GM12878 (cell line): Measurements from ENCODE around the gene EIF5. TPM values are rescaled to one million over a fixed set of nuclear protein-coding genes. Genes with fewer than 3 reads are reported as not detected.

Experiments used
- ATAC-seq: fragments of 200-7000 bp; cut with Tn5 transposase; 3 replicates; pipeline ENCODE4 v1.9.1; 2020; ENCODE audit warnings: mild to moderate bottlenecking, moderate library complexity
- BruUV-seq: library from RNA; stranded (reverse); fragments of 400-500 nt; replicated peaks from 2 replicates; lab custom pipeline; 2021; lab: Mats Ljungman, UMichigan
- CTCF ChIA-PET: fragments of 300-600 bp; sonication (Branson Sonifier 250); formaldehyde crosslinking; extraction: SDS; loops from one replicate; lab custom pipeline; 2021; ENCODE audit warnings: inconsistent platforms; lab: Yijun Ruan, JAX
- POLR2A ChIA-PET: fragments of 350-600 bp; formaldehyde crosslinking; extraction: SDS; loops from one replicate; lab custom pipeline; 2021; ENCODE audit warnings: inconsistent platforms; lab: Charles Lee
- RAD21 ChIA-PET: fragments of 300-600 bp; sonication (Branson Sonifier 250); formaldehyde crosslinking; loops from one replicate; lab custom pipeline; 2023; ENCODE audit warnings: antibody characterized with exemption; ENCODE audit not compliant: unreplicated experiment; lab: Charles Lee
- SMC1A ChIA-PET: fragments of 300-600 bp; sonication (Branson Sonifier 250); formaldehyde crosslinking; loops from one replicate; lab custom pipeline; 2023; ENCODE audit not compliant: unreplicated experiment, uncharacterized antibody; lab: Charles Lee
- DNase-seq: peaks from one replicate; pipeline ENCODE4 v3.0.0-alpha.2; 2011; ENCODE audit warnings: low read depth, low spot score
- FAIRE-seq: peaks from 3 replicates; lab custom pipeline; 2011; peaks lifted over from hg19 to GRCh38; lab: Jason Lieb, UNC
- H2AFZ ChIP-seq: 2 replicates; pipeline ENCODE4 v1.6.0; 2011; ENCODE audit warnings: low read depth, low read length, control low read depth; ENCODE audit not compliant: control insufficient read depth
- H3K27ac ChIP-seq: 2 replicates; pipeline ENCODE4 v1.5.1; 2011; ENCODE audit warnings: control low read depth; ENCODE audit not compliant: control insufficient read depth, insufficient read depth
- H3K27me3 ChIP-seq, 2 experiments: replicated peaks in 1 of 2; 2 replicates each; pipeline versions ENCODE4 v1.6.0 to v1.6.1; 2011; ENCODE audit warnings: low read length in 1 of 2; ENCODE audit not compliant: control insufficient read depth in 2 of 2, insufficient read depth in 2 of 2
- H3K36me3 ChIP-seq, 2 experiments: 2 replicates each; pipeline ENCODE4 v1.5.1; 2011; ENCODE audit warnings: low read length in 1 of 2; ENCODE audit not compliant: control insufficient read depth in 2 of 2, insufficient read depth in 2 of 2
- H3K4me1 ChIP-seq: 2 replicates; pipeline ENCODE4 v1.6.1; 2011; ENCODE audit warnings: mild to moderate bottlenecking, low read length, moderate library complexity, mixed read lengths; ENCODE audit not compliant: control insufficient read depth, insufficient read depth
- H3K4me2 ChIP-seq: 2 replicates; pipeline ENCODE4 v1.6.0; 2011; ENCODE audit warnings: control low read depth; ENCODE audit not compliant: control insufficient read depth, insufficient read depth
- H3K4me3 ChIP-seq: fragments of 200-600 bp; sonication (generic); 2 replicates; pipeline ENCODE4 v1.5.1; 2016
- H3K79me2 ChIP-seq: 2 replicates; pipeline ENCODE4 v1.6.0; 2011; ENCODE audit warnings: low read length; ENCODE audit not compliant: control insufficient read depth, insufficient read depth
- H3K9ac ChIP-seq: 2 replicates; pipeline ENCODE4 v1.8.0; 2011; ENCODE audit warnings: low read length, control low read depth, mixed read lengths; ENCODE audit not compliant: control insufficient read depth, insufficient read depth
- H3K9me3 ChIP-seq: replicated peaks from 3 replicates; pipeline ENCODE4 v1.5.1; 2011; ENCODE audit warnings: mild to moderate bottlenecking, low read length; ENCODE audit not compliant: control insufficient read depth, insufficient read depth
- H4K20me1 ChIP-seq: 2 replicates; pipeline ENCODE4 v1.6.0; 2011; ENCODE audit not compliant: control insufficient read depth, insufficient read depth
- GABPA ChIP-seq: IDR thresholded peaks from 2 replicates; pipeline ENCODE4 v1.6.1; 2014; ENCODE audit warnings: antibody characterized with exemption, low read depth, mild to moderate bottlenecking, inconsistent platforms
- IRF5 ChIP-seq: fragments of 450-650 bp; IDR thresholded peaks from 2 replicates; pipeline ENCODE4 v1.6.1; 2017; ENCODE audit warnings: borderline replicate concordance
- SMARCA5 ChIP-seq: fragments of 450-650 bp; IDR thresholded peaks from 2 replicates; pipeline ENCODE4 v1.6.1; 2017; ENCODE audit warnings: mild to moderate bottlenecking
- STAT1 ChIP-seq: fragments of 450-650 bp; conservative IDR thresholded peaks from 2 replicates; pipeline ENCODE4 v1.6.1; 2014; ENCODE audit warnings: antibody characterized with exemption, mild to moderate bottlenecking
- USF2 ChIP-seq: IDR thresholded peaks from 2 replicates; pipeline ENCODE4 v1.6.1; 2011; ENCODE audit warnings: low read depth, low read length, improper control_type of control experiment, borderline replicate concordance
- WGBS: methylation state at CpG from one replicate; pipeline ENCODE4 v1.1.6; 2016; ENCODE audit warnings: low lambda C conversion rate; ENCODE audit not compliant: insufficient replicate concordance, insufficient coverage; ENCODE audit errors: missing lambda C conversion rate; 5-methylcytosine and 5-hydroxymethylcytosine counted together
- in situ Hi-C: fragments of 300-500 bp; cut with MboI; formaldehyde crosslinking; loops from 9 replicates; pipeline ENCODE4 v1.14.3; 2018; ENCODE audit warnings: mixed read lengths
- intact Hi-C: fragments of 100-400 bp; cut with micrococcal nuclease; formaldehyde crosslinking; loops from one replicate; pipeline ENCODE4 v1.14.2; 2022; ENCODE audit not compliant: unreplicated experiment
- polyA plus RNA-seq, 11 experiments: library from polyadenylated mRNA; depleted of rRNA in 4 of 11; unstranded in 6 of 11; stranded (reverse) in 5 of 11; fragments of >200 nt; fragmentation: Nextera tagmentation in 4 of 11; fragmentation: Illumina TruSeq in 1 of 11; extraction: Ambion mirVana in 4 of 11; extraction: Trizol in 1 of 11; gene quantifications; 1 replicate in 1 of 11; 2 replicates in 10 of 11; pipeline versions ENCODE4 v1.2.1 to v1.2.3, GENCODE V29; 2011 to 2016; ENCODE audit warnings: inconsistent platforms in 2 of 11, missing spikeins in 2 of 11, low read depth in 1 of 11
- total RNA-seq, 4 experiments: library from RNA; depleted of rRNA in 3 of 4; stranded (reverse); fragments of >200 nt in 3 of 4; fragmentation: Illumina TruSeq in 1 of 4; extraction: Trizol in 1 of 4; gene quantifications; 2 replicates each; pipeline versions ENCODE4 v1.2.1 to v1.2.3, GENCODE V29; 2013 to 2021
- TF ChIP-seq, protein P1 (sequence below): fragments of 450-650 bp; IDR thresholded peaks from 2 replicates; pipeline ENCODE4 v1.6.1; 2016; ENCODE audit warnings: mild to moderate bottlenecking, moderate library complexity, borderline replicate concordance

Gene EIF5
- total and polyA plus RNA-seq, 10 of the 15 experiments (the other 5 are each of a cell fraction or from before 2014, with no cell fraction given), result 51.2 to 360 (median 115) TPM

DNA sequence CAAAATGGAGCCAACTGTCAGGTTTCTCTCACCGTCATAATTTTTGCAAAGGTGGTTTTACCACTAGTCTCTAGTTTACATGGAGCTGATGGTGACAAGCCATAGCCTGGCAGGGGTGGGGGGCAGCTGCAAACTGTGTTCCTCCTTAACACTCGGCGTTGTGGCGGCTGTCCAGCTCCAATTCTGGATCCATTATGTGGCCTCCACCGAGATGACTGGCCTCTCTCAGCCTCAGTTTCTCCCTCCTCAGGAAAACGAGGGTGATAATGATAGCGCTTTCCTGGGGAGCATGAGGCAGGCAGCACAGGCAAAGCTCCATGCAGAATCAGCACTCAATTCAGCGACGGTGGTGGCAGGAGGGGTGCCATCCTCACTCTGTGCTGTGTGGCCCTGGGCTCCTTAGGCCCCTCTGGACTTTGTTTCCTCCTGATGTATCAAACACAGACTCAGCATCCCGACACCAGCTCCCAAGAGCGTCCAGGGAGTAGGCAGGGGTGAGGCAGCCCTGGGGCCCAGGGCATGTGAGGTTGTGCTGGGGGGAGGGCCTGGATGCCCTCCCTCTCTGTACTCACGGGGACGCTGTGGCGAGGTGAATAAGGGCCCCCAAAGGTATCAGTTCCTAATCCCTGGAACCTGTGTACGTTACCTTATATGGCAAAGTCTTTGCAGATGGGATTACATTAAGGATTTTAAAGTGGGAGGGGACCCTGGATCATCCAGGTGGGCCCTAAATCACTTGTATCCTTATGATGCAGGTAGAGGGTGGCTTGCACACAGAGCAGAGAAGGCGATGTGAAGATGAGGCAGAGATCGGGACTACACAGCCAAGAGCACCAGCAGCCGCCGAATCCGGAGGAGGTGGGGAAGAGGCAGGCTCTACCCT, 46.8 kb upstream of the EIF5 start:
- Histone ChIP-seq H3K4me3 (no peak overlapping the region), H3K9ac (no peak overlapping the region), H3K4me2 (no peak overlapping the region), H4K20me1 (no peaks in the 10 kb centered on the region), H2AFZ (no peak overlapping the region), H3K27me3 (no peaks in the 10 kb centered on the region; a peak in 2 of 4 replicates), H3K9me3 (no peaks in the 10 kb centered on the region), H3K36me3 (no peaks in the 10 kb centered on the region), H3K27ac (no peak overlapping the region), H3K79me2 (no peaks in the 10 kb centered on the region), H3K4me1 (no peaks in the 10 kb centered on the region)
- no peak for FAIRE-seq
- RAD21 ChIA-PET, result interaction anchor here (1.1 kb wide), 1 partner anchor 182 kb away, joined by 3 read pairs; no protein-coding TSS in a partner anchor
- CTCF ChIA-PET, result interaction anchor here (1.4 to 3.9 kb wide), 2 partner anchors 182 kb away, joined by 5 to 17 read pairs; no protein-coding TSS in a partner anchor
- in situ Hi-C loops (no loop called here), intact Hi-C loops (no loop called here)
- no peak for TF ChIP-seq IRF5
- no peak for TF ChIP-seq STAT1
- TF ChIP-seq, protein P1, sequence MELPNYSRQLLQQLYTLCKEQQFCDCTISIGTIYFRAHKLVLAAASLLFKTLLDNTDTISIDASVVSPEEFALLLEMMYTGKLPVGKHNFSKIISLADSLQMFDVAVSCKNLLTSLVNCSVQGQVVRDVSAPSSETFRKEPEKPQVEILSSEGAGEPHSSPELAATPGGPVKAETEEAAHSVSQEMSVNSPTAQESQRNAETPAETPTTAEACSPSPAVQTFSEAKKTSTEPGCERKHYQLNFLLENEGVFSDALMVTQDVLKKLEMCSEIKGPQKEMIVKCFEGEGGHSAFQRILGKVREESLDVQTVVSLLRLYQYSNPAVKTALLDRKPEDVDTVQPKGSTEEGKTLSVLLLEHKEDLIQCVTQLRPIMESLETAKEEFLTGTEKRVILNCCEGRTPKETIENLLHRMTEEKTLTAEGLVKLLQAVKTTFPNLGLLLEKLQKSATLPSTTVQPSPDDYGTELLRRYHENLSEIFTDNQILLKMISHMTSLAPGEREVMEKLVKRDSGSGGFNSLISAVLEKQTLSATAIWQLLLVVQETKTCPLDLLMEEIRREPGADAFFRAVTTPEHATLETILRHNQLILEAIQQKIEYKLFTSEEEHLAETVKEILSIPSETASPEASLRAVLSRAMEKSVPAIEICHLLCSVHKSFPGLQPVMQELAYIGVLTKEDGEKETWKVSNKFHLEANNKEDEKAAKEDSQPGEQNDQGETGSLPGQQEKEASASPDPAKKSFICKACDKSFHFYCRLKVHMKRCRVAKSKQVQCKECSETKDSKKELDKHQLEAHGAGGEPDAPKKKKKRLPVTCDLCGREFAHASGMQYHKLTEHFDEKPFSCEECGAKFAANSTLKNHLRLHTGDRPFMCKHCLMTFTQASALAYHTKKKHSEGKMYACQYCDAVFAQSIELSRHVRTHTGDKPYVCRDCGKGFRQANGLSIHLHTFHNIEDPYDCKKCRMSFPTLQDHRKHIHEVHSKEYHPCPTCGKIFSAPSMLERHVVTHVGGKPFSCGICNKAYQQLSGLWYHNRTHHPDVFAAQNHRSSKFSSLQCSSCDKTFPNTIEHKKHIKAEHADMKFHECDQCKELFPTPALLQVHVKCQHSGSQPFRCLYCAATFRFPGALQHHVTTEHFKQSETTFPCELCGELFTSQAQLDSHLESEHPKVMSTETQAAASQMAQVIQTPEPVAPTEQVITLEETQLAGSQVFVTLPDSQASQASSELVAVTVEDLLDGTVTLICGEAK, result no peak
- no peak for TF ChIP-seq USF2
- TF ChIP-seq GABPA, result no peak
- TF ChIP-seq SMARCA5, result no peak
- POLR2A ChIA-PET, result no interaction called here
- SMC1A ChIA-PET, result interaction anchor here (0.8 to 1.0 kb wide), 2 partner anchors 102 to 182 kb away, joined by 3 to 4 read pairs; no protein-coding TSS in a partner anchor
- DNase-seq, result no peak
- no peak for ATAC-seq
- WGBS, result 35% methylated on average over 20 of the region's 20 CpGs
- BruUV-seq, result no TSS peak
